A673 (cell line): ENCODE results near the gene VIM. TPM values are rescaled to one million over a fixed set of nuclear protein-coding genes. Genes with fewer than 3 reads are reported as not detected.
A peak's percentile ranks its signal among the peaks of the same experiment; 100 is the strongest.

ENCODE experiments used
- Bru-seq: library from RNA; stranded (reverse); fragments of 400-500 nt; gene quantifications from one replicate; lab custom pipeline; 2021; lab: Mats Ljungman, UMichigan
- BruChase-seq, 2 experiments: library from RNA; stranded (reverse); fragments of 400-500 nt; gene quantifications; one replicate each; lab custom pipeline; 2021; lab: Mats Ljungman, UMichigan
- BruUV-seq: library from RNA; stranded (reverse); fragments of 400-500 nt; replicated peaks from 2 replicates; lab custom pipeline; 2021; lab: Mats Ljungman, UMichigan
- CTCF ChIA-PET: fragments of 300-600 bp; sonication (Branson Sonifier 250); formaldehyde crosslinking; loops from one replicate; lab custom pipeline; 2022; ENCODE audit warnings: antibody characterized with exemption; lab: Charles Lee
- POLR2A ChIA-PET: fragments of 300-600 bp; sonication (Branson Sonifier 250); formaldehyde crosslinking; loops from one replicate; lab custom pipeline; 2022; ENCODE audit warnings: antibody characterized with exemption; ENCODE audit not compliant: low non-redundant PET; lab: Charles Lee
- DNase-seq: peaks from one replicate; pipeline ENCODE4 v3.0.0-alpha.2; 2015; ENCODE audit warnings: low spot score
- H3K27ac ChIP-seq: fragments of 200-600 bp; sonication (generic); 2 replicates; pipeline ENCODE4 v1.5.1; 2016; ENCODE audit warnings: mixed run types, low read depth, mild to moderate bottlenecking, mixed read lengths, antibody characterized with exemption, low read length; ENCODE audit not compliant: poor library complexity, severe bottlenecking
- H3K27me3 ChIP-seq: fragments of 200-600 bp; sonication (generic); replicated peaks from 2 replicates; pipeline ENCODE4 v1.6.1; 2017; ENCODE audit warnings: mixed run types, low read depth, mild to moderate bottlenecking, mixed read lengths, antibody characterized with exemption, low read length; ENCODE audit not compliant: insufficient read depth, poor library complexity
- H3K36me3 ChIP-seq: fragments of 200-600 bp; sonication (generic); 2 replicates; pipeline ENCODE4 v1.6.1; 2016; ENCODE audit warnings: mixed run types, mild to moderate bottlenecking, mixed read lengths, antibody characterized with exemption, low read length; ENCODE audit not compliant: insufficient read depth, poor library complexity, severe bottlenecking
- H3K4me1 ChIP-seq: fragments of 200-600 bp; sonication (generic); 2 replicates; pipeline ENCODE4 v1.6.1; 2017; ENCODE audit warnings: mixed run types, mild to moderate bottlenecking, mixed read lengths, antibody characterized with exemption, low read length; ENCODE audit not compliant: insufficient read depth, poor library complexity, severe bottlenecking
- H3K4me3 ChIP-seq: fragments of 200-600 bp; sonication (generic); 2 replicates; pipeline ENCODE4 v1.5.1; 2016; ENCODE audit warnings: low read depth, mixed run types, mild to moderate bottlenecking, mixed read lengths, low read length; ENCODE audit not compliant: poor library complexity, severe bottlenecking
- H3K9me3 ChIP-seq: fragments of 200-600 bp; sonication (generic); 2 replicates; pipeline ENCODE4 v1.6.1; 2016; ENCODE audit warnings: mixed run types, low read depth, mild to moderate bottlenecking, mixed read lengths, antibody characterized with exemption, low read length; ENCODE audit not compliant: poor library complexity, severe bottlenecking
- EZH2 ChIP-seq: fragments of 200-600 bp; sonication (generic); IDR thresholded peaks from 2 replicates; pipeline ENCODE4 v1.6.1; 2017; ENCODE audit warnings: borderline replicate concordance, low read depth, mild to moderate bottlenecking, mixed read lengths, antibody characterized with exemption, low read length; ENCODE audit not compliant: poor library complexity, severe bottlenecking
- intact Hi-C: fragments of 100-400 bp; cut with micrococcal nuclease; formaldehyde crosslinking; loops from one replicate; pipeline ENCODE4 v1.10.0; 2022; ENCODE audit not compliant: unreplicated experiment
- long read RNA-seq: library from polyadenylated mRNA; stranded (forward); transcript quantifications from one replicate; pipeline ENCODE4 v2.0.0, GENCODE V29; 2022
- total RNA-seq: library from RNA; stranded (reverse); gene quantifications from 2 replicates; pipeline ENCODE4 v1.2.3, GENCODE V29; 2021
- TF ChIP-seq, protein P1 (sequence below): fragments of 300-800, 200-600 bp; sonication (generic); conservative IDR thresholded peaks from 2 replicates; pipeline ENCODE4 v1.5.1; 2017; ENCODE audit warnings: low read depth, mild to moderate bottlenecking, antibody characterized with exemption, low read length, moderate library complexity, mixed read lengths

VIM gene
- total RNA-seq (1,489 and 1,873 TPM in 2 replicates), Bru-seq, nascent RNA (percentile 100 among the genes with signal in this experiment), BruChase-seq, experiment 1, labeled RNA remaining after a 2-hour chase (percentile 99 among the genes with signal in this experiment), BruChase-seq, experiment 2, labeled RNA remaining after a 6-hour chase (percentile 100 among the genes with signal in this experiment)
- long read RNA-seq, transcript VIM-201 (9 exons, 1,868 nt), result major isoform, 877 of 933 reads
- long read RNA-seq, partial matches to known transcripts, result 32 of 933 reads
- long read RNA-seq, other reads (novel, unspliced or antisense), result 23 of 933 reads

DNA sequence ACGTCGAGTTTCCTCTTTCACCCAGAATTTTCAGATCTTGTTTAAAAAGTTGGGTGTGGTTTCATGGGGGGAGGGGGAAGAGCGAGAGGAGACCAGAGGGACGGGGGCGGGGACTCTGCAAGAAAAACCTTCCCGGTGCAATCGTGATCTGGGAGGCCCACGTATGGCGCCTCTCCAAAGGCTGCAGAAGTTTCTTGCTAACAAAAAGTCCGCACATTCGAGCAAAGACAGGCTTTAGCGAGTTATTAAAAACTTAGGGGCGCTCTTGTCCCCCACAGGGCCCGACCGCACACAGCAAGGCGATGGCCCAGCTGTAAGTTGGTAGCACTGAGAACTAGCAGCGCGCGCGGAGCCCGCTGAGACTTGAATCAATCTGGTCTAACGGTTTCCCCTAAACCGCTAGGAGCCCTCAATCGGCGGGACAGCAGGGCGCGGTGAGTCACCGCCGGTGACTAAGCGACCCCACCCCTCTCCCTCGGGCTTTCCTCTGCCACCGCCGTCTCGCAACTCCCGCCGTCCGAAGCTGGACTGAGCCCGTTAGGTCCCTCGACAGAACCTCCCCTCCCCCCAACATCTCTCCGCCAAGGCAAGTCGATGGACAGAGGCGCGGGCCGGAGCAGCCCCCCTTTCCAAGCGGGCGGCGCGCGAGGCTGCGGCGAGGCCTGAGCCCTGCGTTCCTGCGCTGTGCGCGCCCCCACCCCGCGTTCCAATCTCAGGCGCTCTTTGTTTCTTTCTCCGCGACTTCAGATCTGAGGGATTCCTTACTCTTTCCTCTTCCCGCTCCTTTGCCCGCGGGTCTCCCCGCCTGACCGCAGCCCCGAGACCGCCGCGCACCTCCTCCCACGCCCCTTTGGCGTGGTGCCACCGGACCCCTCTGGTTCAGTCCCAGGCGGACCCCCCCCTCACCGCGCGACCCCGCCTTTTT is at the start of gene VIM:
TSS of gene VIM (plus strand) at position 151 of the 925 bp plus-strand sequence. CDS start 1,182 bp downstream, outside the sequence.
- intact Hi-C loops, result loop anchor here (2.0 to 5.0 kb wide), 3 partner anchors 28 to 276 kb away; partner anchors contain the start of gene TRDMT1
- POLR2A ChIA-PET, result interaction anchor here (0.7 kb wide), 1 partner anchor 15 kb away, joined by 5 read pairs; no protein-coding TSS in a partner anchor
- Histone ChIP-seq H3K27me3 (no peaks in the 10 kb centered on the region), H3K27ac (peak within 1 kb of the TSS; percentile 96), H3K36me3 (peaks cover 29% of the 10 kb centered on the region), H3K4me3 (peak within 1 kb of the TSS; percentile 96), H3K4me1 (peaks cover 38% of the 10 kb centered on the region), H3K9me3 (no peaks in the 10 kb centered on the region)
- peak; percentile 97 for DNase-seq
- CTCF ChIA-PET, result interaction anchor here (1.0 kb wide), 1 partner anchor 199 kb away, joined by 3 read pairs; no protein-coding TSS in a partner anchor
- TF ChIP-seq EZH2, result no peak
- TF ChIP-seq, protein P1, sequence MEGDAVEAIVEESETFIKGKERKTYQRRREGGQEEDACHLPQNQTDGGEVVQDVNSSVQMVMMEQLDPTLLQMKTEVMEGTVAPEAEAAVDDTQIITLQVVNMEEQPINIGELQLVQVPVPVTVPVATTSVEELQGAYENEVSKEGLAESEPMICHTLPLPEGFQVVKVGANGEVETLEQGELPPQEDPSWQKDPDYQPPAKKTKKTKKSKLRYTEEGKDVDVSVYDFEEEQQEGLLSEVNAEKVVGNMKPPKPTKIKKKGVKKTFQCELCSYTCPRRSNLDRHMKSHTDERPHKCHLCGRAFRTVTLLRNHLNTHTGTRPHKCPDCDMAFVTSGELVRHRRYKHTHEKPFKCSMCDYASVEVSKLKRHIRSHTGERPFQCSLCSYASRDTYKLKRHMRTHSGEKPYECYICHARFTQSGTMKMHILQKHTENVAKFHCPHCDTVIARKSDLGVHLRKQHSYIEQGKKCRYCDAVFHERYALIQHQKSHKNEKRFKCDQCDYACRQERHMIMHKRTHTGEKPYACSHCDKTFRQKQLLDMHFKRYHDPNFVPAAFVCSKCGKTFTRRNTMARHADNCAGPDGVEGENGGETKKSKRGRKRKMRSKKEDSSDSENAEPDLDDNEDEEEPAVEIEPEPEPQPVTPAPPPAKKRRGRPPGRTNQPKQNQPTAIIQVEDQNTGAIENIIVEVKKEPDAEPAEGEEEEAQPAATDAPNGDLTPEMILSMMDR, result no peak; the same call in 1 of the 2 replicates
- BruUV-seq, result no TSS peak

DNA sequence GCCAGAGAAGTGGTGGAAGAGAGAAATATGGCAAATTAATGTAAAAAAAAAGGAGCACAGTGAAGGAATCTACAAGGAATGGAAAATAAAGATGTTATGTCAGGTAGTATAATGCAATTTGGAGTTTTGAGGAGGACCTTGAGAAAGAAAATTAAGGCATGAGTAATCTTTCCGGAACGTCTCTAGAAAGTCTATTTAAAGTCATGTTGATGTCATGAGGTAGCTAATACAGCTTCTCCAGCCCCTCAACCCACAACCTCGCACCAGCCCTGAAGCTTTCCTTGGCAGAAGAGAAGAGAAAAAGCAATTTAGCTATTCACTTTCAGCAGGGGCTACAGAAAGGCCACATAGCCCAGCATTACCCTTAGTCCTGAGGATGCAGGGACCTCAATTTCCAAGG is 49.0 kb upstream of the VIM start:
- CTCF ChIA-PET, result no interaction called here
- no peak for TF ChIP-seq EZH2
- TF ChIP-seq, protein P1, result no peak
- Histone ChIP-seq H3K4me1 (no peaks in the 10 kb centered on the region), H3K36me3 (no peaks in the 10 kb centered on the region), H3K27ac (no peak overlapping the region), H3K9me3 (no peaks in the 10 kb centered on the region), H3K4me3 (no peak overlapping the region), H3K27me3 (no peaks in the 10 kb centered on the region)
- intact Hi-C loops, result no loop called here
- DNase-seq, result no peak
- BruUV-seq, result no TSS peak
- POLR2A ChIA-PET, result interaction anchor here (0.7 kb wide), 1 partner anchor 27 kb away, joined by 12 read pairs; no protein-coding TSS in a partner anchor

DNA sequence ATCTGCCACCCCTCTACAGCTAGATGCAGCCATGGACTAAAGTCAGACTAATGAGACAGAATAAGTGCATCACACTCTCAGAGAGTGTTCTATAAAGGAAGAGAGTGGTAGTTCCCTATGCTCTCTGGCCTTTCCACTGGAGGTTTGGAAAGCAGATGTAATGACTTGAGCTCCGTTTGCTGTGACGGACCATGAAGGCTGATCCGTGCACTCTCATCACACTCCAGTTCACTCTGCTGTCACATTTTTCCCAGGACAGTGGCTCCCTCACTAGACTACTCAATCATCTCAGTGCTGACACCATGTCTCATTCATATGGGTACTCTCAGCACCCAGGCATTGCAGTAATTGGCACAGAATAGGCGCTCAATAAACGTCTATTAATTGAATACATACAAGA is 46.9 kb upstream of the VIM start:
- Histone ChIP-seq H3K36me3 (no peaks in the 10 kb centered on the region), H3K27ac (no peak overlapping the region), H3K27me3 (no peaks in the 10 kb centered on the region), H3K9me3 (no peaks in the 10 kb centered on the region), H3K4me3 (no peak overlapping the region), H3K4me1 (no peaks in the 10 kb centered on the region)
- no peak for DNase-seq
- no TSS peak for BruUV-seq
- intact Hi-C loops, result no loop called here
- TF ChIP-seq EZH2, result no peak
- TF ChIP-seq, protein P1, result no peak
- ChIA-PET CTCF (no interaction called here), POLR2A (no interaction called here)
